Gastrocnemius medialis (tissue), 4 donors: Measurements from ENCODE around the gene TMEM106C.

Experiments used
- POLR2A ChIP-seq, 2 donors: fragments of 450-650 bp; IDR thresholded peaks; one replicate each; pipeline ENCODE4 v1.6.1; 2017; ENCODE audit warnings: antibody characterized with exemption in 2 of 2, mild to moderate bottlenecking in 2 of 2, moderate library complexity in 2 of 2
- TF ChIP-seq, protein P1 (sequence below), 5 experiments: fragments of 450-650 bp in 3 of 5; fragments of 200-600 bp in 2 of 5; sonication (generic) in 2 of 5; IDR thresholded peaks in 4 of 5; conservative IDR thresholded peaks in 1 of 5; 1 replicate in 4 of 5; 2 replicates in 1 of 5; pipeline ENCODE4 v1.5.1; 2016 to 2019; ENCODE audit warnings: antibody characterized with exemption in 5 of 5, mild to moderate bottlenecking in 3 of 5, moderate library complexity in 3 of 5

DNA sequence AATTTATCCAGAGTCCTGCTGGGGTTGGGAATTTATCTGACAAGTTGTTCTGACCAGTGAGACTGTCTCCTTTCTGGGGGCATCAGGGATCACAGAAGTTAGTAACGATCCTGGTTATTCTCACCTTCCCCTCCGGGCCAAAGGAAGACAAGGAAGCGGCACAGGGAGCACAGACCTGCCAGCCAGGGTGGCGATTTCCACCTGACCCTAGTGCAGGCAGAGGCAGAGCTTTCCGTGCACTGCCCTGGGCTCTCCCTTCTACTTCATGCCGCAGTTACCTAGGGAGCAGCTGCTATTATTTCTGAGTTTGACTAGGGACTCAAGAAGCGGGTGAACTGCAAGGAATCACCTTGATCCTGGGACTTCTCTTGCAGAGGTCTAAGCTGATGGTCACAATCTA is 7.4 kb downstream of the TMEM106C start:
- TF ChIP-seq POLR2A (IDR thresholded peaks at IDR 0.05) = no peak
- TF ChIP-seq, protein P1, sequence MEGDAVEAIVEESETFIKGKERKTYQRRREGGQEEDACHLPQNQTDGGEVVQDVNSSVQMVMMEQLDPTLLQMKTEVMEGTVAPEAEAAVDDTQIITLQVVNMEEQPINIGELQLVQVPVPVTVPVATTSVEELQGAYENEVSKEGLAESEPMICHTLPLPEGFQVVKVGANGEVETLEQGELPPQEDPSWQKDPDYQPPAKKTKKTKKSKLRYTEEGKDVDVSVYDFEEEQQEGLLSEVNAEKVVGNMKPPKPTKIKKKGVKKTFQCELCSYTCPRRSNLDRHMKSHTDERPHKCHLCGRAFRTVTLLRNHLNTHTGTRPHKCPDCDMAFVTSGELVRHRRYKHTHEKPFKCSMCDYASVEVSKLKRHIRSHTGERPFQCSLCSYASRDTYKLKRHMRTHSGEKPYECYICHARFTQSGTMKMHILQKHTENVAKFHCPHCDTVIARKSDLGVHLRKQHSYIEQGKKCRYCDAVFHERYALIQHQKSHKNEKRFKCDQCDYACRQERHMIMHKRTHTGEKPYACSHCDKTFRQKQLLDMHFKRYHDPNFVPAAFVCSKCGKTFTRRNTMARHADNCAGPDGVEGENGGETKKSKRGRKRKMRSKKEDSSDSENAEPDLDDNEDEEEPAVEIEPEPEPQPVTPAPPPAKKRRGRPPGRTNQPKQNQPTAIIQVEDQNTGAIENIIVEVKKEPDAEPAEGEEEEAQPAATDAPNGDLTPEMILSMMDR (IDR thresholded peaks at IDR 0.05 in 4 of 5, conservative IDR thresholded peaks at IDR 0.05 in 1 of 5) = no peak
